ENCODE results near the gene KLRC4. TPM values are rescaled to one million over a fixed set of nuclear protein-coding genes. Genes with fewer than 3 reads are reported as not detected.
"Not testable (repeated sequence)": the region's sequence is repeated elsewhere in the genome, so short reads cannot be mapped to it uniquely, and the experiment has no call there.

The KLRC4 gene
- total and polyA plus RNA-seq, 2 experiments from 2014 or later: not detected

DNA sequence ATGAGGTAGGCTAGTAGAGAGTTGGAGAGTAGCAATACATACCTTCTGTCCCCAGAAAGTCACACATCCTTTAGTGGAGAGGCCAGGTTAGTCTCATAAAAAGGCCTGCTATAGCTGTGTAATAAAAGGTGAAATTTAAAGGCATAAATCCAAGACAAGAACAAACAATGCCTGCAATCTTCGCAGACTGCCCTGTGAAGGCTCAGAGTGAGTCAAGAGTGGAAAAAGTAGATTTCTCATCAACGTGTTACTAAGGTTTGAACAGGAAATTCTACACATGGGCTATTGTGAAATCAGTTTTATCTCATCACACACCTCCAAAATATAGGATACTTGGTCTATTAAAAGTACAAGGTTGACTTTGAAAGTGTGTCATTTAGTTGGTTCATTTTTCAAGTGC is 43.6 kb upstream of the KLRC4 start, which contains the start of gene KLRC1 (continued):
- TF ChIP-seq, protein P1, sequence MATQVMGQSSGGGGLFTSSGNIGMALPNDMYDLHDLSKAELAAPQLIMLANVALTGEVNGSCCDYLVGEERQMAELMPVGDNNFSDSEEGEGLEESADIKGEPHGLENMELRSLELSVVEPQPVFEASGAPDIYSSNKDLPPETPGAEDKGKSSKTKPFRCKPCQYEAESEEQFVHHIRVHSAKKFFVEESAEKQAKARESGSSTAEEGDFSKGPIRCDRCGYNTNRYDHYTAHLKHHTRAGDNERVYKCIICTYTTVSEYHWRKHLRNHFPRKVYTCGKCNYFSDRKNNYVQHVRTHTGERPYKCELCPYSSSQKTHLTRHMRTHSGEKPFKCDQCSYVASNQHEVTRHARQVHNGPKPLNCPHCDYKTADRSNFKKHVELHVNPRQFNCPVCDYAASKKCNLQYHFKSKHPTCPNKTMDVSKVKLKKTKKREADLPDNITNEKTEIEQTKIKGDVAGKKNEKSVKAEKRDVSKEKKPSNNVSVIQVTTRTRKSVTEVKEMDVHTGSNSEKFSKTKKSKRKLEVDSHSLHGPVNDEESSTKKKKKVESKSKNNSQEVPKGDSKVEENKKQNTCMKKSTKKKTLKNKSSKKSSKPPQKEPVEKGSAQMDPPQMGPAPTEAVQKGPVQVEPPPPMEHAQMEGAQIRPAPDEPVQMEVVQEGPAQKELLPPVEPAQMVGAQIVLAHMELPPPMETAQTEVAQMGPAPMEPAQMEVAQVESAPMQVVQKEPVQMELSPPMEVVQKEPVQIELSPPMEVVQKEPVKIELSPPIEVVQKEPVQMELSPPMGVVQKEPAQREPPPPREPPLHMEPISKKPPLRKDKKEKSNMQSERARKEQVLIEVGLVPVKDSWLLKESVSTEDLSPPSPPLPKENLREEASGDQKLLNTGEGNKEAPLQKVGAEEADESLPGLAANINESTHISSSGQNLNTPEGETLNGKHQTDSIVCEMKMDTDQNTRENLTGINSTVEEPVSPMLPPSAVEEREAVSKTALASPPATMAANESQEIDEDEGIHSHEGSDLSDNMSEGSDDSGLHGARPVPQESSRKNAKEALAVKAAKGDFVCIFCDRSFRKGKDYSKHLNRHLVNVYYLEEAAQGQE (IDR thresholded peaks at IDR 0.05; ENCODE audit: unreplicated experiment): no peak
- no peak for TF ChIP-seq ZNF331 (CRISPR knock-in tag; IDR thresholded peaks at IDR 0.05; ENCODE audit: low read depth)

DNA sequence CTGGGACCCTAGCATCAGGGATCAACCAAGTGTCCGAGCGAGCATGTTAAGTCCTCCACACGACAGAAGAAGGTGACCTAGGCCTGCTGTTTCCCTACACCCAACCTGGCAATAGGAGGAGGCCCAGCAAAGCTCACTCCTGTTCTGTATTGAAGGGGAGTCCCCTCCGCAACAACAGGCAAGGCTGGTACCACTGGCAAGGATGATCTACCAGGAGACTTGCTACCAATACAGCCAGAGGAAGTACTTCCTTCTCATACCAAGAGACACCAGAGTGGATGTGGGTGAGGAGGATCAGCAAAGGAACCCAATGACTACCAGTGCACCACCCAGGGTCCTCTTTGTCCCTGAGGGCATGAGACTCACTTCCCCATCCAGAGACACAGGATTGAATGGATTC is 38.7 kb upstream of the KLRC4 start:
- Histone ChIP-seq H4K20me1 (replicated peaks; ENCODE audit: insufficient read depth) (no peaks in the 10 kb centered on the region), H3K4me1 (ENCODE audit: insufficient read depth) (no peaks in the 10 kb centered on the region), H3K9me2 (ENCODE audit: insufficient read depth) (no peaks in the 10 kb centered on the region), H3K4me2 (no peak overlapping the region), H3K4me3 (no peak overlapping the region), H3K27ac (ENCODE audit: low read depth) (no peak overlapping the region), H3K36me3 (ENCODE audit: insufficient read depth) (no peaks in the 10 kb centered on the region), H3K79me2 (replicated peaks; ENCODE audit: insufficient read depth) (no peaks in the 10 kb centered on the region), H3K27me3 (ENCODE audit: insufficient read depth) (no peaks in the 10 kb centered on the region), H3F3A (replicated peaks; ENCODE audit: low read depth) (no peaks in the 10 kb centered on the region), H2AFZ (no peak overlapping the region)
- DNase-seq (ENCODE audit: low spot score) (no peak), ATAC-seq (no peak)
- Mint-ChIP-seq H3K27me3 (ENCODE audit: insufficient read depth, low read depth, poor library complexity) (no peaks in the 10 kb centered on the region), H3K27ac (no peak overlapping the region), H3K36me3 (ENCODE audit: low read depth) (no peaks in the 10 kb centered on the region), H3K4me1 (no peaks in the 10 kb centered on the region), H3K4me3 (no peak overlapping the region), H3K9me3 (no peaks in the 10 kb centered on the region)
- TF ChIP-seq, protein P2, sequence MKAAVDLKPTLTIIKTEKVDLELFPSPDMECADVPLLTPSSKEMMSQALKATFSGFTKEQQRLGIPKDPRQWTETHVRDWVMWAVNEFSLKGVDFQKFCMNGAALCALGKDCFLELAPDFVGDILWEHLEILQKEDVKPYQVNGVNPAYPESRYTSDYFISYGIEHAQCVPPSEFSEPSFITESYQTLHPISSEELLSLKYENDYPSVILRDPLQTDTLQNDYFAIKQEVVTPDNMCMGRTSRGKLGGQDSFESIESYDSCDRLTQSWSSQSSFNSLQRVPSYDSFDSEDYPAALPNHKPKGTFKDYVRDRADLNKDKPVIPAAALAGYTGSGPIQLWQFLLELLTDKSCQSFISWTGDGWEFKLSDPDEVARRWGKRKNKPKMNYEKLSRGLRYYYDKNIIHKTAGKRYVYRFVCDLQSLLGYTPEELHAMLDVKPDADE (IDR thresholded peaks at IDR 0.05): no peak
- no peak for TF ChIP-seq CREB1 (CRISPR knock-in tag; IDR thresholded peaks at IDR 0.05; ENCODE audit: low read depth)
- TF ChIP-seq ZNF331 (CRISPR knock-in tag; IDR thresholded peaks at IDR 0.05; ENCODE audit: low read depth): no peak
- no peak for TF ChIP-seq STAT1 (IDR thresholded peaks at IDR 0.05; ENCODE audit: unreplicated experiment)
- TF ChIP-seq EZH2phosphoT487 (IDR thresholded peaks at IDR 0.05; ENCODE audit: unreplicated experiment): no peak
- TF ChIP-seq, protein P1 (IDR thresholded peaks at IDR 0.05; ENCODE audit: unreplicated experiment): no peak

DNA sequence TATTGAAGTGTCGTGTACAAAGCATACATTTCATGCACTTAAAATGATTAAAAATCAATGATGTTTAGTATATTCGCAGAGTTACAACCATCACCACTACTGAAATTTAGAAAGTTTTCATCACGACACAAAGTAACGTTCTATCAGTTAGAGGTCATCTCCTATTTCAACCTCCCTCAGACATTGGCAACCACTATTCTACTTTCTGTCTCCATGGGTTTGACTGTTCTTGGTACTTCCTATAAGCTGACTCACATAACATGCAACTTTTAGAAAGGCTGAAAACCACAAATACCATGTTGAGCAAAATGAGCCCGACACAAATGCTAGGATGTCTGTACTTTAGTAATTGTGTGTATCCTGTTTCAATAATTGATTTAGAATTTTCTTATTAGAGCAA is 36.5 kb upstream of the KLRC4 start:
- not testable (repeated sequence) for H3K4me1 Mint-ChIP-seq; H3F3A ChIP-seq (replicated peaks; ENCODE audit: low read depth); H3K9me2 ChIP-seq (ENCODE audit: insufficient read depth); H3K27me3 Mint-ChIP-seq (ENCODE audit: insufficient read depth, low read depth, poor library complexity); H3K79me2 ChIP-seq (replicated peaks; ENCODE audit: insufficient read depth); H3K4me3 Mint-ChIP-seq; H3K27ac Mint-ChIP-seq; H3K4me3 ChIP-seq; H3K36me3 Mint-ChIP-seq (ENCODE audit: low read depth); H3K27ac ChIP-seq (ENCODE audit: low read depth); ATAC-seq; H3K36me3 ChIP-seq (ENCODE audit: insufficient read depth); H4K20me1 ChIP-seq (replicated peaks; ENCODE audit: insufficient read depth); H3K4me2 ChIP-seq; H3K4me1 ChIP-seq (ENCODE audit: insufficient read depth); H3K9me3 Mint-ChIP-seq; H2AFZ ChIP-seq; DNase-seq (ENCODE audit: low spot score); H3K27me3 ChIP-seq (ENCODE audit: insufficient read depth)

DNA sequence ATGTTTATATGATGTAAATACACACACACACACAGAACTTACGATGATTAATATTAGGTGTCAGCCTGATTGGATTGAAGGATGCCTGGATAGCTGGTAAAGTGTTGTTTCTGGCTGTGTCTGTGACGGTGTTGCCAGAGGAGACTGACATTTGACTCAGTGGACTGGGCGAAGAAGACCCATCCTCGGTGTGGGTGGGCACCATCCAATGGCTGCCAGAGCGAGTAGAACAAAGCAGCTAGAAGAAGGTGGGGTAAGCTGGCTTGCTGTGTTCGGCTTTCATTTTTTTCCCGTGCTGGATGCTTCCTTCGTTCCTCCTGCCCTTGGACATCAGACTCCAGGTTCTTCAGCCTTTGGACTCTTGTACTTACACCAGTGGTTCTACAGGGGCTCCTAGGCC is 31.6 kb upstream of the KLRC4 start:
- H3K4me3 ChIP-seq; H3F3A ChIP-seq (replicated peaks; ENCODE audit: low read depth); H3K4me1 ChIP-seq (ENCODE audit: insufficient read depth); H3K79me2 ChIP-seq (replicated peaks; ENCODE audit: insufficient read depth); H3K27me3 ChIP-seq (ENCODE audit: insufficient read depth); DNase-seq (ENCODE audit: low spot score); H3K27me3 Mint-ChIP-seq (ENCODE audit: insufficient read depth, low read depth, poor library complexity); H3K27ac Mint-ChIP-seq; H3K4me1 Mint-ChIP-seq; H3K4me3 Mint-ChIP-seq; ATAC-seq; H3K9me2 ChIP-seq (ENCODE audit: insufficient read depth); H3K27ac ChIP-seq (ENCODE audit: low read depth); H3K9me3 Mint-ChIP-seq; H4K20me1 ChIP-seq (replicated peaks; ENCODE audit: insufficient read depth); H3K4me2 ChIP-seq; H3K36me3 ChIP-seq (ENCODE audit: insufficient read depth); H3K36me3 Mint-ChIP-seq (ENCODE audit: low read depth); H2AFZ ChIP-seq: not testable (repeated sequence)

Data from GM23338 (cell line).